B cell (primary cell): ENCODE data around the gene IGFLR1. TPM values are rescaled to one million over a fixed set of nuclear protein-coding genes. Genes with fewer than 3 reads are reported as not detected.

Source experiments
- ATAC-seq: fragments of 200-7000 bp; cut with Tn5 transposase; one replicate; pipeline ENCODE4 v1.10.0; 2021; ENCODE audit warnings: low read depth, mild to moderate bottlenecking, moderate number of reproducible peaks, moderate library complexity
- CTCF ChIA-PET: fragments of 350-600 bp; sonication (Branson Sonifier 250); formaldehyde crosslinking; loops from one replicate; lab custom pipeline; 2021; ENCODE audit warnings: antibody characterized with exemption, inconsistent platforms; lab: Charles Lee
- POLR2A ChIA-PET: fragments of 350-600 bp; sonication (Branson Sonifier 250); formaldehyde crosslinking; loops from one replicate; lab custom pipeline; 2021; ENCODE audit warnings: antibody characterized with exemption; lab: Charles Lee
- DNase-seq: peaks from one replicate; pipeline ENCODE4 v3.0.0; 2013
- H2AFZ ChIP-seq: 2 replicates; pipeline ENCODE4 v1.6.1; 2012; ENCODE audit warnings: mild to moderate bottlenecking, low read depth, low read length; ENCODE audit not compliant: insufficient read depth, poor library complexity, severe bottlenecking
- H3K27ac ChIP-seq, 2 donors: 1 replicate in 1 of 2; 2 replicates in 1 of 2; pipeline ENCODE4 v1.5.1; 2012 to 2013; ENCODE audit warnings: low read length in 2 of 2, mild to moderate bottlenecking in 2 of 2, moderate library complexity in 1 of 2
- H3K27me3 ChIP-seq, 4 experiments: fragments of 200-600 bp in 1 of 4; sonication (generic) in 1 of 4; replicated peaks in 1 of 4; 1 replicate in 2 of 4; 2 replicates in 2 of 4; pipeline versions ENCODE4 v1.6.1 to v1.7.0; 2013 to 2016; ENCODE audit warnings: low read length in 3 of 4, mild to moderate bottlenecking in 2 of 4, mixed read lengths in 1 of 4, moderate library complexity in 1 of 4; ENCODE audit not compliant: insufficient read depth in 4 of 4, control insufficient read depth in 3 of 4; ENCODE audit errors: control extremely low read depth in 1 of 4
- H3K36me3 ChIP-seq, 2 experiments: replicated peaks in 1 of 2; 1 replicate in 1 of 2; 2 replicates in 1 of 2; pipeline versions ENCODE4 v1.6.1 to v1.7.1; 2013; ENCODE audit warnings: low read length in 1 of 2; ENCODE audit not compliant: insufficient read depth in 2 of 2, control insufficient read depth in 1 of 2; ENCODE audit errors: control extremely low read depth in 1 of 2, extremely low read depth in 1 of 2
- H3K4me1 ChIP-seq, 2 donors: fragments of 200-600 bp in 1 of 2; sonication (generic) in 1 of 2; 1 replicate in 1 of 2; 2 replicates in 1 of 2; pipeline versions ENCODE4 v1.5.1 to v1.6.1; 2013 to 2017; ENCODE audit warnings: low read length in 2 of 2; ENCODE audit not compliant: control insufficient read depth in 2 of 2, insufficient read depth in 2 of 2
- H3K4me2 ChIP-seq: replicated peaks from 2 replicates; pipeline ENCODE3; 2012; ENCODE audit warnings: mild to moderate bottlenecking, low read depth, low read length; ENCODE audit not compliant: poor library complexity, severe bottlenecking
- H3K4me3 ChIP-seq, 5 experiments: fragments of 200-600 bp in 1 of 5; sonication (generic) in 1 of 5; 1 replicate in 3 of 5; 2 replicates in 2 of 5; pipeline versions ENCODE4 v1.5.1 to v1.7.0; 2011 to 2016; ENCODE audit warnings: low read length in 4 of 5, mild to moderate bottlenecking in 4 of 5, low read depth in 2 of 5, control low read depth in 1 of 5, moderate library complexity in 1 of 5; ENCODE audit not compliant: insufficient read depth in 1 of 5; ENCODE audit errors: control extremely low read depth in 1 of 5, extremely low read depth in 1 of 5
- H3K79me2 ChIP-seq: fragments of 200-600 bp; sonication (generic); one replicate; pipeline ENCODE4 v1.6.0; 2016; ENCODE audit warnings: low read length; ENCODE audit not compliant: control insufficient read depth, insufficient read depth
- H3K9ac ChIP-seq: fragments of 200-600 bp; sonication (generic); 2 replicates; pipeline ENCODE4 v1.6.1; 2017; ENCODE audit warnings: mild to moderate bottlenecking, low read length, moderate library complexity
- H3K9me3 ChIP-seq, 3 donors: one replicate each; pipeline versions ENCODE4 v1.6.1 to v1.7.1; 2013; ENCODE audit warnings: low read length in 2 of 3; ENCODE audit not compliant: control insufficient read depth in 2 of 3, insufficient read depth in 1 of 3; ENCODE audit errors: control extremely low read depth in 1 of 3
- H4K20me1 ChIP-seq: 2 replicates; pipeline ENCODE4 v1.6.0; 2012; ENCODE audit warnings: mild to moderate bottlenecking, low read length; ENCODE audit not compliant: insufficient read depth, control insufficient read depth, poor library complexity, severe bottlenecking
- H3K27ac Mint-ChIP-seq: one replicate; pipeline ENCODE4 v1.8.0; 2021; ENCODE audit warnings: mixed read lengths
- H3K27me3 Mint-ChIP-seq: one replicate; pipeline ENCODE4 v1.8.0; 2021; ENCODE audit warnings: mixed read lengths
- H3K4me1 Mint-ChIP-seq: one replicate; pipeline ENCODE4 v1.8.0; 2021; ENCODE audit warnings: mixed read lengths
- H3K4me3 Mint-ChIP-seq: one replicate; pipeline ENCODE4 v1.8.0; 2021; ENCODE audit warnings: mixed read lengths
- H3K9me3 Mint-ChIP-seq: one replicate; pipeline ENCODE4 v1.8.0; 2022; ENCODE audit warnings: mixed read lengths; ENCODE audit not compliant: insufficient read depth
- CTCF ChIP-seq: fragments of 200-600 bp; IDR thresholded peaks from one replicate; pipeline ENCODE4 v1.8.0; 2022; ENCODE audit warnings: antibody characterized with exemption, mild to moderate bottlenecking
- EZH2 ChIP-seq: IDR thresholded peaks from 2 replicates; pipeline ENCODE4 v1.6.1; 2012; ENCODE audit warnings: borderline replicate concordance, low read depth, mild to moderate bottlenecking, moderate library complexity, low read length; ENCODE audit not compliant: insufficient read depth, poor library complexity, severe bottlenecking
- WGBS: methylation state at CpG from one replicate; pipeline ENCODE4 v1.1.5; 2013; ENCODE audit warnings: missing lambda C conversion rate; ENCODE audit not compliant: insufficient coverage; 5-methylcytosine and 5-hydroxymethylcytosine counted together
- intact Hi-C: fragments of 100-400 bp; cut with micrococcal nuclease; formaldehyde crosslinking; loops from one replicate; pipeline ENCODE4 v1.10.0; 2022
- polyA plus RNA-seq: library from polyadenylated mRNA; depleted of rRNA; stranded (reverse); fragments of >200 nt; gene quantifications from 2 replicates; pipeline ENCODE4 v1.2.3, GENCODE V29; 2012
- total RNA-seq, 2 donors: library from RNA; stranded (reverse); fragments of 120-200 nt in 1 of 2; gene quantifications; 1 replicate in 1 of 2; 2 replicates in 1 of 2; pipeline versions ENCODE4 v1.2.3 to v1.2.4, GENCODE V29; 2013 to 2022

Gene IGFLR1
- total and polyA plus RNA-seq, 2 donors (not counting 1 experiment from before 2014, with no cell fraction given): 130 to 245 TPM

- Mint-ChIP-seq H3K4me1 (no peaks in the 10 kb centered on the region), H3K27me3 (no peaks in the 10 kb centered on the region), H3K27ac (no peak overlapping the region), H3K4me3 (no peak overlapping the region), H3K9me3 (no peaks in the 10 kb centered on the region)
- no peaks in the 10 kb centered on the region for H3K27me3 ChIP-seq
- H3K4me1 ChIP-seq: no peaks in the 10 kb centered on the region
- no peaks in the 10 kb centered on the region for H3K9me3 ChIP-seq
- H3K4me3 ChIP-seq: no peak overlapping the region
- ATAC-seq (no peak), DNase-seq (no peak)
- no peak overlapping the region for H3K9ac ChIP-seq
- H3K4me2 ChIP-seq: no peak overlapping the region
- H3K36me3 ChIP-seq: peaks cover 7 to 95% of the 10 kb centered on the region in 2 experiments
- whole genome bisulfite sequencing: 97% methylated on average over 18 of the region's 19 CpGs
- ChIA-PET POLR2A (interaction anchor here (0.6 kb wide), 1 partner anchor 414 kb away, joined by 3 read pairs; no protein-coding TSS in a partner anchor), CTCF (no interaction called here)
- intact Hi-C loops: no loop called here
- peaks cover 54% of the 10 kb centered on the region for H4K20me1 ChIP-seq
- H2AFZ ChIP-seq: no peak overlapping the region
- TF ChIP-seq CTCF: no peak
- H3K79me2 ChIP-seq: peaks cover 64% of the 10 kb centered on the region
- H3K27ac ChIP-seq: no peak overlapping the region
Measured at GRCh38 chr19:35727956-35728706, 14.1 kb downstream of the IGFLR1 start.

- CTCF ChIA-PET: no interaction called here
- H3K36me3 ChIP-seq: peaks cover 7 to 97% of the 10 kb centered on the region in 2 experiments
- 98% methylated on average over 25 of the region's 25 CpGs for WGBS
- Mint-ChIP-seq H3K4me3 (no peak overlapping the region), H3K27me3 (no peaks in the 10 kb centered on the region), H3K27ac (no peak overlapping the region), H3K4me1 (no peaks in the 10 kb centered on the region), H3K9me3 (no peaks in the 10 kb centered on the region)
- intact Hi-C loops: no loop called here
- no peak for TF ChIP-seq EZH2
- TF ChIP-seq CTCF: no peak
- no peak overlapping the region for H3K9ac ChIP-seq
- H4K20me1 ChIP-seq: peaks cover 56% of the 10 kb centered on the region
- no peak overlapping the region for H3K4me3 ChIP-seq
- POLR2A ChIA-PET: interaction anchor here (0.6 kb wide), 1 partner anchor 415 kb away, joined by 3 read pairs; no protein-coding TSS in a partner anchor
- no peaks in the 10 kb centered on the region for H3K27me3 ChIP-seq
- no peak overlapping the region for H2AFZ ChIP-seq
- H3K27ac ChIP-seq: no peak overlapping the region
- no peak overlapping the region for H3K4me2 ChIP-seq
- ATAC-seq: no peak
- no peaks in the 10 kb centered on the region for H3K4me1 ChIP-seq
- no peaks in the 10 kb centered on the region for H3K9me3 ChIP-seq
- no peak for DNase-seq
- H3K79me2 ChIP-seq: peaks cover 68% of the 10 kb centered on the region
Measured at GRCh38 chr19:35727053-35727955, 14.9 kb downstream of the IGFLR1 start.
